Kasumi-1 (cell line): ENCODE measurements around the gene CREB5.
"Not testable (repeated sequence)": the region's sequence is repeated elsewhere in the genome, so short reads cannot be mapped to it uniquely, and the experiment has no call there.

ENCODE experiments used
- DNase-seq, 2 experiments: peaks; one replicate each; lab custom pipeline; 2025; lab: John Stamatoyannopoulos, UW

The CREB5 gene

GRCh38 chr7:28779954-28780353, 367.6 kb downstream of the CREB5 start:
- no peak for DNase-seq

GRCh38 chr7:28782362-28782761, 370.0 kb downstream of the CREB5 start:
- DNase-seq = no peak

DNA sequence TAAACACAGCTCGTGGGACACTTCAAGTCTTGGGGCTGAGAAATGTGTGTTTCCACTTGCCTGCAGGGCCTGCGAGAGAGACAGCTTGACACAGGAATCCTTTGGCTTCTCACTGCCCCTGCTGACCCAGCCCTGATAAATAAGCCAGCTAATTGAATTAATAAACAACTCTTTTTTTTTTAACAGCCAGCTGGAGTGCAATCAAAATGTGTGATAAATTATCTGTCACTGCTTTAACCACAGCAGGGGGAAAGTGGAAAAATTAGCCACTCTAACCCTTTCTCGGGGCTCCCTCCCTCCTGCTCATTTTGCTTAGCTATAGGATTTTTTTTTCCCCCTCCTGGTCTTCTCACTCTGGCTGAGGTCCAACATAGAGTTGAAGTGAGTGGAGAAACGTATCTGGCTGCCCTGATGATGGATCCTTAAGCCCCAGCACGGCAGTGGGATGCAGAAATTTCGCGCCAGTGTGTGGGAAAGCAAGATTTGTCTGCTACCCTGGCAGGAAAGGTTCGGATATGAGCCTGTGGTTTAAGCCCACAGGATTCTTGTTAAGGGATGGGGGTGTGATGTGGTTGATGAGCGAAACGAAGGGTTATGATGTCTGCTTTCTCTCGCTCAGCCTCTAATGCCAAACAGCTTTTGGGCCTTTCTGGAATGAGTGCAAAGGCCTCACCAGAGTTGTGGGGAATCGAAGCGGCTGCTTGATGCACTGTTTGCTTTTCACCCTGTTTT, 372.0 kb downstream of the CREB5 start:
- DNase-seq = no peak

DNA sequence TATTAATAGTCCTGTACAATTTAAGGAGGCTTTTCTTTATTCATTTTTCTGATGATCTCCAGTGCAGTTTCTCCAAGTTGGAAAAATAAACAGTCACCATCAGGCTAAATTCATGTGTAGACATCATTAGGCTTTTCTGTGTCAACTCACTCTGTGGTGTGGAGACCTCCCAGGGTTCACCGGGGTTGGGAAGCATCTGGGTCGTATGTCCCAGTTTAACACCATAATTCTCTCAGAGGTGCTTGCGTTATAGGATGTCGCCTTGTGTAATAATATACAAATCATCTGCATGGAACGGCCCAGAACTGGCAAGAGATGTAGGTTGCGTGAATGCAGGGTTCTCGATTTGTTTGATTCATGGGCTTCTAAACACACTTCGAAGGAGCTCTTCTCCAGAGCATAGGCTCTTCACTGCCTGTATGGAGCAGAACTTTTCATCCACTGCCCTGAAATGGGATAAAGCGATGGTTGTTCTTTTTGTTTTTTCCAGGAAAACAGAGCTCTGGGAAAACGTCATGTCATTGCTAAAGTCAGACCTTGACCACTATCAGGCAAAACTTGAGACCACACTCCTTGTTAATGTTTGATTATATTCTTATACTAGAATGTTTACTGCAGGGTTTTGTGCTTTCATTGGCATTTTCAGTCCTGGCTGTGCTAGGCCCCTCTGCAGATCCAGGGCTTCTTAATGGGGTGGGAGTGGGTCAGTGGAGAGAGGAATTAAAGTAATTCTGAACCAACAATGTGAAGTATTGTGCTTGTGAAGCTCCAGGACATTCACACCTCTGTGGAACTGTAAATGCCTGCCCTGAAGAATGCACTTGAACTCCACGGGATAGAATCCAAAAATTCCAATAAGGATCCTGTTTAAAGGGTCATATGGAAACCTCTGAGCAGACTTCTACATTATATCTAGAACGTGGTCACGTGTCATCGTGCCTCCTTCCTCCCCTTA, 373.0 kb downstream of the CREB5 start:
- no peak for DNase-seq

DNA sequence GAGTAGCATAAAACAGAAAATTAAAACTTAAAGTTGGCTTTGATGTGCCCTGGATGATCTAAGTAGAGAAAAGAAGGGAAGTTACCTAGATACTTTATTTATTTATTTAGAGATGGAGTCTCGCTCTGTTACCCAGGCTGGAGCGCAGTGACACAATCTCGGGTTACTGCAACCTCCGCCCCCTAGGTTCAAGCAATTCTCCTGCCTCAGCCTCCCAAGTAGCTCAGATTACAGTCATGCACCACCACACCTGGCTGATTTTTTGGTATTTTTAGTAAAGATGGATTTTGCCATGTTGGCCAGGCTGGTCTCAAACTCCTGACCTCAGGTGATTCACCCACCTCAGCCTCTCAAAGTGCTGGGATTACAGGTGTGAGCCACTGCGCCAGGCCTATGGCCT, 373.8 kb downstream of the CREB5 start:
- not testable (repeated sequence) for DNase-seq

DNA sequence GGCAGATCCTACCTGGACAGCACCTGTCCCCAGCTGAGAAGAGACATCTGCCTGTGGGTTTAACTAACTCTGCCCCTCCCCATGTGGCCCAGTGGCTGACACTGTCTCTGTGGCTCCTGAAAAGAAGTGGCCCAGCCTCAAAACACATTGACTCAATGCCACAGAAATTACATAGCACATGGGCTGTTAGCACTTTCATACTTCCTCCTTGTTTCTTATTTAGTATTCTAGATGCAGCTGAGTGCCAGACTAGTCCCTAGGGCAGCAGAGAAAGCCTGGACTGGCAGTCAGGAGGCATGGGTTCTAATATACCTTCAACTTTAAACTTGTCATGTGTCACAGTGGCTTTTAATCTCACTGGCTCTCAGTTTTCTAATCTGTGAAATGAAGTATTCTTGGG, 374.8 kb downstream of the CREB5 start:
- no peak for DNase-seq

DNA sequence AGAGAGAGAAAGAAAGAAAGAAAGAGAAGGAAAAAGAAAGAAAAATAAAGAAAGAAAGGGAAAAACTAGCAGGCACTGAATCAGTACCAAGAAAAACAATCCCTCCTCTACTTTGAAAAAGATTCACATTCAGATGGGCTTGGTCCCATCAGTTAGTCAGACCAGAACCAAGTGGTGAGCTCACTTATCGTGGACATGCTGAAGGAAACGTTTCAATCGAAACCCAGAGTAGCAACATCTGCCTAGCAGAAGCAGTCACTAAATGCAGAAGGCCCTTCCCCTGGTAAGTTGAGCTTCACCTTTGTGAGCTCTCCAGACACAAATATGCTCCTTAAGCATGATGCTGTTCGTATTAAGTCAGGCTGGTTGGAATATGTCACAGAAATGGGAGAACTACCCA, 378.1 kb downstream of the CREB5 start:
- DNase-seq = no peak

DNA sequence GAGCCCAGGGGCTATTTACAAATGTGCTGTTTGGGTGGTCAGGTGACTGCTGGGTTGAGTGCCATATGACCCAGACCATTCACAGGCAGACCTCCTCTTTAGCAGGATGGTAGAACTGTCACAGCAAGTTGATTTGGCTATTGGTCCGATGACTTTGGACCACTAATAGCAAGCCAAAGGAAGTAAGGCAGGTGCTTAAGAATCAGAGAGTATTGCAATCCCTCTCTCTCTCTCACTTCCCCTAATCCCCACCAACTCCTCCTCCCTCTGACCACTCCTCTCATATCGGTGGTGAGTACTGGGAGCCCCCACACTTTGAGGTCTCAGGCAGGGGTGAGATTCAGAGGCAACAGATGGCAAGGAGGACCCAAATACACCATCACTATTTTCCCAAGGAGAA, 380.5 kb downstream of the CREB5 start:
- DNase-seq = no peak

DNA sequence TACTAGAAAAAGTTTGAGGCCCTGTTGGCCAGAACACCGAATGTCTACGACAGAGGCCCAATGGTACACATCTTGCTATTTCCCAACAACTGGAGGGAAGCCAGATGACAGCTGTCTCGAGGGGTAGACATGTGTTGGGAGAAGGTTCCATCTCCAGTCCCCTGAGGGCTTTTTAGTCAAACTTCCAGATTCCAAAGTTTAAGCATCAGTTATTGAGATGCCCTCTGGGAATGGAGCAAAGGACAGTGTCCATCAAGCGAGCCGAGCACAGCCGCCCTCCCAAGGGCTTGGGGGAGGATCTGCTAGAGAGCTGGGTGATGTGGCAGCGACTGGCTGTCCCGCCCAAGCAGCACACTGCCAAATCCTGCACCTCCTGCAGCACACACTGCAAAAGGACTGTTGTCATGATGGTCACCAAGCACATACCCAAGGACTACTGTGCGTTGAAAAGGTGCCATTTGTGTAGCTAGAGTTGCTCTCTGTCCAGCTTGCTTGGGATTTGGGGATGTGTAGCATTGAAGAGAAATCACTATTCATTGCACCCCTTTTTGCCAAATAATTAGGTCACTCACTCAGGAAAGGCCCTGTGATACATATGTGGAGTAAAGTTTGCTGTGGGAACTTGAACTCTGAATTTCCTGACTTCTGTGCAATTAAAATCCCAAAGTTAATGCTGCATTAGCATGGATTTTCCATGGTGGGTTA, 381.2 kb downstream of the CREB5 start:
- DNase-seq = no peak

DNA sequence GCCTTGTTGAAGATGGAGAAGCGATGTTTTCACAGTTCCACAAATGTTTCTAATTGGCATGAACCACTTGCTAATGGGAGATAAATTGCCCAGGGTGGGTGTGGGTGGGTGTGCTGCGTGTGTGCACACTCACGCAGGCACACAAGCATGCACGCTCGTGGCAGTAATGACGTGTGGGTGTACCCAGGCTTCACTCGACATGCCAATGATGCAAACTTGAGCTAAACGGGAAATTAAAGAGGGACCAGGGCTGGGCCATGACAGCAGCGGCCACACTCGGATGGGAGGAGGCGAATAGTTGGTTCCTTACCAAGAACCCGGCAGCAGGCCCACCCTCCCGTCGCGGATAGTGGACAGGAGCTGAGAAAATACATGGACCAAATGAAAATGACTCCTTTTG, 386.0 kb downstream of the CREB5 start:
- DNase-seq = no peak

DNA sequence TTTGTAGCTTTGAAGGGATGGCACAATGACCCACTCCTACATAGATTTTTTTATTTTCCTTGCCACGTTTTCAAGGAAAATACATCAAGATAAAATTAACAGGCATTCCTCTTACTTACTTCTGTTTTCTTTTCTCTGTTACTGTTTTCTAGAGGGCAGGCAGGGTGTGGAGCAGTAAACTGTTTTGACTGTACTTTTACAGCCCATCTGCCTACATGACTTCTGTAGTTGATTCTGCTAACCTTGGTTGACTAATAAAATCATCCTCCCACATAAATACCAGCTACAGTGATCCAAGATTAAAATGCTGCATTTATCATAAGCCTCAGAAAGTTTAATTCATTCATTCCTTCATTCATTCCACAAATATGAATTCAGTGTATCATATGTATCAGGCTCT, 387.3 kb downstream of the CREB5 start:
- no peak for DNase-seq

- DNase-seq = no peak
These were observed 387.8 kb downstream of the CREB5 start for GRCh38 chr7:28800150-28800549.

GRCh38 chr7:28802450-28802849, 390.1 kb downstream of the CREB5 start:
- no peak for DNase-seq

- DNase-seq = no peak
These were observed 391.8 kb downstream of the CREB5 start for GRCh38 chr7:28804157-28804556.

DNA sequence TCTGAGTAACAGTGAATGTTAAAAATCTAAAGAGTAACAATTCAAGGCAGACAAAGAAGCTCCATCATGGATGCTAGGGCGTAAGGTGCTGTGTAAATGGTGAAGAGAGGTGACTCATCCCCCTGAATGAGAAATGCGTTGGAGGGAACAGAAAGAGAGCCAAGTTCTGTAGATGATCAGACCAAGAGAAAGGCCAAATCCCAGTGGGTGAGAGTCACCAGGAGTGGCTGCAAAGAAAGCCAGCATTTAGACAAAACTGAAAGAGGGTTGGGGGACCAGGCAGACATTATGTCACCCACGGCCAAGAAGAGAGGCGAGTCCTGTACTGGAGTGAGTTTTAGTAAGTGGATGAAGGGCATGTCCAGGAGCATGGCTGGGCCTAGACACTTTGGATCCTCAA, 392.7 kb downstream of the CREB5 start:
- no peak for DNase-seq

GRCh38 chr7:28806841-28807240, 394.5 kb downstream of the CREB5 start:
- no peak for DNase-seq

GRCh38 chr7:28807396-28807994, 395.2 kb downstream of the CREB5 start:
- no peak for DNase-seq

DNA sequence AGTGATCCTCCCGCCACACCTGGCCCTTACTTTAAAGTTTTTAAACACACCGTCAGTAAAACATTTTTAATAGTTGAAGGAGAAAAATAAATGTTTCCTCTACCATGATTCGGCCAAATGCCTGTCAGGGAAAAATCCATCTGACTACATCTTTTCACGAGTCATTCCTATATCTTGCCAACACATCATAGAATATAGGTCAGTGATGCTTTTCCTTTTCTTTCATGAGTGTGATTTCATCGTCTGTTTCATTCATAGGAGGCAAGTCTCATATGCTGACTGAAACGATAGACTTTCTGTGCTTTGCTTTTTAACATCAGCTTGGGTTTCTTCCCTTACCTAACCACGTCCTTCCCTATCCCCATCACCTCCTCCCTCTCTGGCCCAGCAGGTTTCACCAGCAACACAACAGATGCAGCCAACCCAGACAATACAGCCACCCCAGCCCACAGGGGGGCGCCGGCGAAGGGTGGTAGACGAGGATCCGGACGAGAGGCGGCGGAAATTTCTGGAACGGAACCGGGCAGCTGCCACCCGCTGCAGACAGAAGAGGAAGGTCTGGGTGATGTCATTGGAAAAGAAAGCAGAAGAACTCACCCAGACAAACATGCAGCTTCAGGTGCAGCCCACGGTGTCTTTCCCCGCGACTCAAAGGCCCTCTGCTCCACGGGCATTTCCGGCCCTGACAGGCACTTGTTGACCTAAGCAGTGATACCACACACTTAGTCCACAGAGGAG, 396.6 kb downstream of the CREB5 start:
- DNase-seq = no peak

GRCh38 chr7:28811008-28811407, 398.7 kb downstream of the CREB5 start:
- DNase-seq = no peak

GRCh38 chr7:28811701-28812430, 399.5 kb downstream of the CREB5 start:
- DNase-seq = no peak

DNA sequence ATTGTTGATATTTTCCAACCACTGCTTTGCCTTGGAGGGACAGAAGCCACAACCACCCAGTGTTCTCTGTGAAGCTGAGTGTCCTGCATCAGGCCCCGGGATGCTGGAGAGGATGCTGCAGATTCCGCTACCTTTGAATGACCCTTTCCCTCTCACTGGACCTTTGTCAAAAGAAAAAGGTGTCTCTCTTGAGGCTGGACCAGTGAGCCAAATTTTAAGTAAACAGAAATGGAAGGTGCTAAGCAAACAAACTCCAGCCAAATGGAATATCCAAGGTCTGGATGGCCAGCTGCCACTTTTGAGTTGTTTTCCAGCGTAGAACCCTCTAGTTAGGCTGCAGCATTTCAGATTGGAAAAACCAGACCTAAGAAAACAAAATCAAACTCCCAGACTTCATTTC, 400.3 kb downstream of the CREB5 start:
- DNase-seq = no peak
